Lower leg skin (tissue), 4 donors: ENCODE data around the gene NAALADL2. TPM values are rescaled to one million over a fixed set of nuclear protein-coding genes. Genes with fewer than 3 reads are reported as not detected.

Source experiments
- DNase-seq, 2 donors: peaks; one replicate each; pipeline ENCODE4 v3.0.0-alpha.2; 2019; ENCODE audit warnings: low spot score in 2 of 2
- H3K4me3 ChIP-seq: fragments of 200-600 bp; sonication (generic); 2 replicates; pipeline ENCODE4 v1.5.1; 2017; ENCODE audit warnings: mild to moderate bottlenecking, low read depth; ENCODE audit not compliant: poor library complexity, severe bottlenecking
- CTCF ChIP-seq, 3 donors: fragments of 450-650 bp; IDR thresholded peaks; one replicate each; pipeline ENCODE4 v1.5.1; 2016; ENCODE audit warnings: antibody characterized with exemption in 3 of 3, mild to moderate bottlenecking in 3 of 3, moderate library complexity in 2 of 3
- POLR2A ChIP-seq, 2 donors: fragments of 450-650 bp; IDR thresholded peaks; one replicate each; pipeline ENCODE4 v1.6.1; 2016 to 2017; ENCODE audit warnings: antibody characterized with exemption in 2 of 2, mild to moderate bottlenecking in 1 of 2, moderate library complexity in 1 of 2
- WGBS, 2 donors: methylation state at CpG; one replicate each; pipeline ENCODE4 v1.1.5; 2018; 5-methylcytosine and 5-hydroxymethylcytosine counted together
- intact Hi-C: fragments of 100-400 bp; cut with DNase I; formaldehyde crosslinking; loops from one replicate; pipeline ENCODE4 v1.15.0; 2023; ENCODE audit warnings: low total_unique reads
- total RNA-seq, 4 donors: library from RNA; depleted of rRNA; stranded (reverse); fragments of >200 nt; gene quantifications; one replicate each; pipeline ENCODE4 v1.1.0, GENCODE V29; 2016

The NAALADL2 gene
- total RNA-seq, 4 donors from 2014 or later = 3.6 to 8.1 (median 4.6) TPM

- no peak for DNase-seq
- H3K4me3 ChIP-seq = no peak overlapping the region
- 86 to 89% methylated on average over 3 of the region's 3 CpGs for WGBS, 2 donors
- intact Hi-C loops = no loop called here
- TF ChIP-seq POLR2A (IDR thresholded peaks at IDR 0.05) (no peak), CTCF (IDR thresholded peaks at IDR 0.05) (no peak)
Measured at GRCh38 chr3:175233957-175234940, 375.1 kb downstream of the NAALADL2 start.

- TF ChIP-seq POLR2A (IDR thresholded peaks at IDR 0.05) = no peak
- no peak for TF ChIP-seq CTCF (IDR thresholded peaks at IDR 0.05)
- WGBS, 2 donors = 37 to 41% methylated on average over 3 of the region's 3 CpGs
- intact Hi-C loops = no loop called here
- no peak overlapping the region for H3K4me3 ChIP-seq
- no peak for DNase-seq
Measured at GRCh38 chr3:175238801-175239200, 379.7 kb downstream of the NAALADL2 start.

- 45 to 55% methylated on average over 2 of the region's 2 CpGs for WGBS, 2 donors
- TF ChIP-seq POLR2A (IDR thresholded peaks at IDR 0.05) (no peak), CTCF (IDR thresholded peaks at IDR 0.05) (no peak)
- DNase-seq = no peak
- no peak overlapping the region for H3K4me3 ChIP-seq
- intact Hi-C loops = no loop called here
Measured at GRCh38 chr3:175240921-175241320, 381.8 kb downstream of the NAALADL2 start.

- WGBS, 2 donors = 90 to 93% methylated on average over 2 of the region's 2 CpGs
- H3K4me3 ChIP-seq = no peak overlapping the region
- TF ChIP-seq CTCF (IDR thresholded peaks at IDR 0.05) (no peak), POLR2A (IDR thresholded peaks at IDR 0.05) (no peak)
- no peak for DNase-seq
- intact Hi-C loops = no loop called here
Measured at GRCh38 chr3:175242243-175242642, 383.1 kb downstream of the NAALADL2 start.

GRCh38 chr3:175246234-175246633, 387.1 kb downstream of the NAALADL2 start:
- intact Hi-C loops = no loop called here
- WGBS, 2 donors = 50 to 59% methylated on average over 3 of the region's 3 CpGs
- DNase-seq = no peak
- H3K4me3 ChIP-seq = no peak overlapping the region
- no peak for TF ChIP-seq POLR2A (IDR thresholded peaks at IDR 0.05)
- TF ChIP-seq CTCF (IDR thresholded peaks at IDR 0.05) = no peak
